Measurements from ENCODE around the gene PCSK6. TPM values are rescaled to one million over a fixed set of nuclear protein-coding genes. Genes with fewer than 3 reads are reported as not detected.

Gene PCSK6
- total and polyA plus RNA-seq, 2 of the 8 experiments (the other 6 are each of a cell fraction or from before 2014, with no cell fraction given): 1.9 to 4.0 TPM

- no peak overlapping the region for H3K9ac ChIP-seq (replicated peaks in 1 of 4; ENCODE audit: extremely low read depth in 1 of 4, low read depth in 3 of 4, low read length in 3 of 4)
- peaks cover 0 to 6% of the 10 kb centered on the region in 2 experiments; a peak in 2 of 4 replicates for H3K9me3 ChIP-seq (ENCODE audit: insufficient read depth in 2 of 2, low read depth in 1 of 2, low read length in 1 of 2)
- peaks cover 11 to 48% (median 35%) of the 10 kb centered on the region in 4 experiments for H3K27me3 ChIP-seq (replicated peaks in 1 of 4; ENCODE audit: control insufficient read depth in 3 of 4, extremely low read depth in 1 of 4, insufficient read depth in 3 of 4, low read length in 3 of 4)
- ChIA-PET POLR2A (ENCODE audit: partially characterized antibody) (interaction anchor here (1.4 kb wide), 1 partner anchor 40 kb away, joined by 3 read pairs; no protein-coding TSS in a partner anchor), CTCF (ENCODE audit: partially characterized antibody) (no interaction called here)
- no peak overlapping the region for H3K27ac ChIP-seq (ENCODE audit: low read depth, low read length)
- H3K23ac ChIP-seq (ENCODE audit: insufficient read length): no peak overlapping the region
- H3K4me2 ChIP-seq (ENCODE audit: insufficient read depth in 1 of 2, low read depth in 2 of 2, low read length in 2 of 2): peak overlapping the region; percentile 59 to 69; a peak in 2 of 4 replicates
- peaks cover 6% of the 10 kb centered on the region; the same call in 1 of the 2 replicates for H3K23me2 ChIP-seq (ENCODE audit: low read depth, low read length)
- H2BK20ac ChIP-seq (ENCODE audit: low read length): no peak overlapping the region
- H4K20me1 ChIP-seq (replicated peaks in 1 of 2; ENCODE audit: control insufficient read depth in 1 of 2, insufficient read depth in 2 of 2, low read length in 2 of 2): peaks cover 0 to 3% of the 10 kb centered on the region in 2 experiments
- H3K36me3 ChIP-seq (ENCODE audit: control insufficient read depth in 2 of 4, insufficient read depth in 4 of 4, low read length in 3 of 4): peaks cover 0 to 6% (median 0%) of the 10 kb centered on the region in 4 experiments; a peak in 1 of 8 replicates
- H3K56ac ChIP-seq (replicated peaks; ENCODE audit: insufficient read length, low read depth, low read length): no peak overlapping the region
- no peak overlapping the region for H4K5ac ChIP-seq (ENCODE audit: insufficient read length, low read depth, low read length)
- no peak overlapping the region for H2AFZ ChIP-seq (ENCODE audit: low read length)
- H4K91ac ChIP-seq (replicated peaks; ENCODE audit: insufficient read length, low read length): no peak overlapping the region
- no peak overlapping the region for H2BK15ac ChIP-seq (ENCODE audit: low read length)
- WGBS, 2 experiments (ENCODE audit: extremely low coverage in 1 of 2, insufficient coverage in 1 of 2, insufficient read length in 1 of 2, insufficient replicate concordance in 2 of 2, low coverage in 1 of 2, low lambda C conversion rate in 2 of 2, missing lambda C conversion rate in 1 of 2): 0% methylated on average over 7 of the region's 62 CpGs; no CpG with 5 or more reads in 1 of the 2 experiments
- H3K14ac ChIP-seq (ENCODE audit: insufficient read length): no peak overlapping the region
- H3K79me2 ChIP-seq (ENCODE audit: control insufficient read depth in 1 of 2, insufficient read depth in 2 of 2, low read length in 2 of 2): no peaks in the 10 kb centered on the region
- H3K18ac ChIP-seq (ENCODE audit: extremely low read depth, low read length): no peak overlapping the region
- H4K8ac ChIP-seq (ENCODE audit: extremely low read depth, insufficient read depth, low read length): no peak overlapping the region
- peaks cover 0 to 6% (median 3%) of the 10 kb centered on the region in 4 experiments; a peak in 3 of 7 replicates for H3K4me1 ChIP-seq (replicated peaks in 1 of 4; ENCODE audit: control insufficient read depth in 3 of 4, insufficient read depth in 4 of 4, low read length in 3 of 4)
- peak in 1 of 2 experiments; percentile 59 for DNase-seq (ENCODE audit: low read depth in 1 of 2, low spot score in 2 of 2)
- no peak overlapping the region for H3K4ac ChIP-seq (replicated peaks; ENCODE audit: insufficient read length, low read depth, low read length)
- H3K4me3 ChIP-seq (ENCODE audit: extremely low read depth in 1 of 4, insufficient read depth in 2 of 4, low read depth in 3 of 4, low read length in 4 of 4): peak overlapping the region in 2 of 4 experiments; percentile 37 to 61; a peak in 2 of 8 replicates
- H2AK5ac ChIP-seq (ENCODE audit: low read depth, low read length): no peak overlapping the region
- FAIRE-seq: no peak
- H2BK120ac ChIP-seq (replicated peaks; ENCODE audit: low read depth, low read length): no peak overlapping the region
- no peak overlapping the region for H2BK5ac ChIP-seq (ENCODE audit: low read depth, low read length)
- no peaks in the 10 kb centered on the region for H3K79me1 ChIP-seq (ENCODE audit: low read depth, low read length)
- no peak overlapping the region for H2BK12ac ChIP-seq (ENCODE audit: low read depth, low read length)
- TF ChIP-seq RNF2 (IDR thresholded peaks at IDR 0.05; ENCODE audit: borderline replicate concordance, low read depth, low read length, missing control alignments, poor library complexity, severe bottlenecking) (no peak), POLR2AphosphoS5 (IDR thresholded peaks at IDR 0.05; ENCODE audit: low read depth, low read length) (no peak), ASH2L (IDR thresholded peaks at IDR 0.05; ENCODE audit: low read length) (no peak), POU5F1 (IDR thresholded peaks at IDR 0.05; ENCODE audit: low read depth, low read length) (no peak), RAD21 (IDR thresholded peaks at IDR 0.05 in 1 of 2, conservative IDR thresholded peaks at IDR 0.05 in 1 of 2; ENCODE audit: low read depth in 2 of 2, low read length in 2 of 2) (peak in 1 of 2 experiments; percentile 35; a peak in 2 of 4 replicates), CEBPB (IDR thresholded peaks at IDR 0.05; ENCODE audit: low read depth, low read length) (no peak), CTCF (IDR thresholded peaks at IDR 0.05; ENCODE audit: control extremely low read depth in 1 of 3, insufficient read depth in 1 of 3, low read depth in 1 of 3, low read length in 3 of 3) (peak in 1 of 3 experiments; percentile 7; a peak in 2 of 4 replicates)
- TF ChIP-seq, protein P1, sequence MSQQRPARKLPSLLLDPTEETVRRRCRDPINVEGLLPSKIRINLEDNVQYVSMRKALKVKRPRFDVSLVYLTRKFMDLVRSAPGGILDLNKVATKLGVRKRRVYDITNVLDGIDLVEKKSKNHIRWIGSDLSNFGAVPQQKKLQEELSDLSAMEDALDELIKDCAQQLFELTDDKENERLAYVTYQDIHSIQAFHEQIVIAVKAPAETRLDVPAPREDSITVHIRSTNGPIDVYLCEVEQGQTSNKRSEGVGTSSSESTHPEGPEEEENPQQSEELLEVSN (IDR thresholded peaks at IDR 0.05): peak; percentile 41
- TF ChIP-seq, protein P2, sequence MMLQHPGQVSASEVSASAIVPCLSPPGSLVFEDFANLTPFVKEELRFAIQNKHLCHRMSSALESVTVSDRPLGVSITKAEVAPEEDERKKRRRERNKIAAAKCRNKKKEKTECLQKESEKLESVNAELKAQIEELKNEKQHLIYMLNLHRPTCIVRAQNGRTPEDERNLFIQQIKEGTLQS (IDR thresholded peaks at IDR 0.05; ENCODE audit: insufficient read depth, low read depth, low read length): no peak
These were observed 289 bp downstream of the PCSK6 start for GRCh38 chr15:101489237-101489598.

All from H1 (cell line).